Stimulated activated CD8-positive, alpha-beta memory T cell treated with anti-CD3 and anti-CD28 coated beads, Interleukin-4, amount 100 ng/mL, for 24 hours (primary cell): ENCODE results near the gene POU2F3.
"Not testable (repeated sequence)": the region's sequence is repeated elsewhere in the genome, so short reads cannot be mapped to it uniquely, and the experiment has no call there.

ENCODE experiments used
- DNase-seq: peaks from one replicate; pipeline ENCODE4 v3.0.0-alpha.2; 2020; ENCODE audit warnings: low read depth

POU2F3 gene

DNA sequence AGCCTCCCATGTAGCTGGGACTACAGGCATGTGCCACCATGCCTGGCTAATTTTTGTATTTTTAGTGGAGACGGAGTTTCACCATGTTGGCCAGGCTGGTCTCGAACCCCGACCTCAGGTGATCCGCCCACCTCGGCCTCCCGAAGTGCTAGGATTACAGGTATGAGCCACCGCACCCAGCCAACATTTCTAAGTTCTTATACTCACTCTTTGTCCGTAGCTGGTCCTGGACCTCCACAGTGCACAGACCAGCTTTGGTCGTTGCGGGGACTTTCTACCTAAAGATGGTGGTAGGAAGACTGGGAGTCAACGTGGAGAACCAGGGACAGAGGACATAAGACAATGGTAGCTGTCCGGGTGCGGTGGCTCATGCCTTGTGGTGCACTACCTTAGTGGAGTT is 13.4 kb downstream of the POU2F3 start:
- not testable (repeated sequence) for DNase-seq

DNA sequence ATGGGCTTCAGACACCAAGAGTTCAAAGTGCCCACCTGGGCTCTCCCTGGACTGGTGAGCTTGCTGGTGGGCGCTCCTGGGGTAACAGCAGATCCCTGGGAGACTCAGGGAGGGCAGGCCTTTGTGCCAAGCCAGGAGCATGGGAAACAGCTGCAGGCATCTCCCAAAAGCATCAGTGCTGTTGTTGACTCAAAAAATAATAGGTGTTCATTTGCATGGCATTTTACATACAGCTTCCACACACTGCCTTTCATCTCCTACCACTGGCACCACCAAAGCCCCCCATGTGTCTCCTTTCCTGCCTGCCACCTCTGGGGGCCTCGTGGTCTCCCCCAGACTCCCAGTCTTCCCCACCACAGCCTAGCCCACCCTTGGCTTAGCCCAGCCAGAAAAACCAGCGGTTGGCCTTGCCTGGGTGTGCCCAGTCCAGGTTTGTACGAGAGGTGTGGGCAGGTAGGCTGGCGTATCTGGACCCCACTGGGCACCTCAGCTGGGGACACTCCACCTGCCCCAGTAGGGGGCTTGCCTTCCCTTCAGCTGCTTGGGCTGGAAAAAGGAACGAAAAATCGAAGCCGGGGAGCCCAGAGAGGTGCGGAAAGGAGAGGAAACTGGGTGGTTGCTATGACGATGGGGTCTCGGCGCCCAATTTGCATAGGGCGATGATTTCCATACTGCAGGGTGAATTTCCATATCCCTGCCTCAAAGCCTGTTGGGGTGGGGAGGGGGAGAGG is 15.0 kb downstream of the POU2F3 start:
- no peak for DNase-seq

DNA sequence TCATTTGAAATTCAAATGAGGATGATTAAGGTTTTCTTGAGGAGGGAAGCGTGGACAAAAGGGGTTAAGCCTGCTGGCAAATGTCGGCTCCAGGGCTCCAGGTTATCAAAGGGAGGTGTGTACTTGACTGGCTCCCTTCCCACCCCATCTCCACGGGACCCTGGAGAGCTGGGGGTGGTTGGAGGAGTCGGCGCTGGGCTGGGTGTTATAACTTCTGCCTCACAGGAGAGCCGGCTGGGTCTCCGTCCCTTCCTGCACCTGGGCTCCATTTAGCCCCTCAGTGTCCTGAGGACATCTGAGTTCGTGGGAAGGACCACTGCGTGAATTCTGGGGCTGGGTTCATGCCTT is 15.6 kb downstream of the POU2F3 start:
- DNase-seq: no peak

DNA sequence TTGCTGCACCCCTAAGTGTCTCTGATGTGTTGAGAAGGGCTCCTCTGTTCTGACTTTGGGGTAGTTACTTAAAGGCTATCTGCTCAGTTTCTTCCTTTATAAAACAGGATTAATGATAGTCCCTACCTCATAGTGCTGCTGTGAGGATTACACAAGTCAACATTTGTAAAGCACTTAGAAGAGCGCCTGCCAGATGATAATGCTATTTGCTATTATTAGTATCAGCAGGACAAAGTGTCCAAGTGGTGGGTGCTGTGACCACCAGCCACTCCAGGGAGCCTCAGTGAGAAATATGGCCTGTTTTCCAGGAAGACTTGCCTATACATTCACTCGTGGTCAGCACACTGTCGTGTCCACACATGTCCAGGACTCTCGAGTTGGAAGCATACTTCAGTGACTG is 16.2 kb downstream of the POU2F3 start:
- DNase-seq: no peak

DNA sequence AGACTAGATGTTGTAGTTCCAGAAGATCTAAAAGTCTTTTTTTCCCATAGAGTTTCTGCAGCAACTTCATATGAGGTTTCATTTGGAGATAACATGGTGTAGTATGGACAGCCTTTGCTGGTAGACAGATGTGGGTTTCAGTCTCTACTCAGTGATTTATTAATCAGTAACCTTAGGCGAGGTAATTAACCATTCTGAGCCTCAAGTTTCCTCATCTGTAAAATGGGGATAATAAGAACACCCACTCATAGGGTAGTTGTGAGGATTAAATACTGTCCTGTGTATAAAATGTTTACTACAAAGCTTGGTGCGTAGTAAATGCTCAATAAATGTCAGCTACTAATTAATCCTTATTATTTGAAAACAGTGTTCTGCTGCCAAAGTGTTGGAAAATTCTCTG is 16.8 kb downstream of the POU2F3 start:
- no peak for DNase-seq

DNA sequence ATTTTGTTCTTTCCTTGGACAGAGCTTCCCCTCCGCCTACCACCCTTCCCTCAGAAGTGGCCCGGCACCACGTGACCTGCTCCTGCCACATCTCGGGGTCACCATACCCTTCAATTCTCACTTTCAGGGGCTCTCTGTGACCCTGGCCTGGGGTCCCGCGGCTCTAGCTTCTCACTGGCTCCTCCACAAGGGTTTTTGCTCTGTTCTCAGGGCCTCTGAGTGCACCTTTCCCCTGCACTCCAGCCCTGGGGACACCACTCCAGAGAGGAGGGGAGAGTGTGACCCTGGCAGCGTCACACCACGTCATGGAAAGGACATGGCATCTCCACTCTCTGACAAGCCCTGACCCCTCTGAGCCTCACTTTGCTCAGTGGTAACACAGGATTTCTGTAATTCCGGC is 17.4 kb downstream of the POU2F3 start:
- no peak for DNase-seq

DNA sequence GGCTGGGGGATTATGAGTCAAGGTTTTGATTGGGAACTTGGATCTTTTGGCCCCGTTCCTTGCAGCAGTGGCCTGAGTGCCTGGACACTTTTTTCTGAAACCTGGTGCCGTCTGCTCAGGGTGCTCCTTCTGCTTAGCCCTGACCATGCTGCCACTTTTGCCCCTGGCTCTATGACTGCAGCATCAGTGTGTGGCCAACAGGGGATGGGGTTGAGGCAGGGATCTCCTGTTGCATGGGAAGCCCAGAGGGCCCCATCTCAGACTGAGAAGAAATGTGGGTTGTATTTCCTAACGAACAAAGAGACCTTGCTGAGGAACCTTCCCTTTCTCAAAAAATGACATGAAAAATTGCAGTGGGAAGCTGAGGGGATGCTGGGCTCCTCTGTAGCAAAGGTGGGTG is 18.7 kb downstream of the POU2F3 start:
- DNase-seq: no peak

DNA sequence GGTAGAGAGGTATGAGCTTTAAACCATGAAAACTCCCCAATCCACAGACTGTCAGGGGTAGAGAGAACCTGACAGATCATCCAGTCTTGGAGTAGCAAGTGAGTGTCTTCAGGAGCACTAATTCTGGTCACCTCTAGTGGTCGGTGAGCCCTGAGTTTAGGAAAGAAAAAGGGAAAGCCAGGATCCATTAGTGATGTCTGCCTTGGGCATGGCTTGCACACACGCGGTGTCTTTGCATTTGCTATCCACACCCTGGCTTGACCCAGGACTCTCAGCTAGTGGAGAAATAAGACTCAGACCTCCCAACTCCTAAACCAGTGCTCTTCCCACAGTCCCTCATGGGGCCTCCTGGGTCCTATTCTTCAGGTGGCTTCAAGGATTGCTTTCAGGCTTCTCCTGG is 19.3 kb downstream of the POU2F3 start:
- no peak for DNase-seq

DNA sequence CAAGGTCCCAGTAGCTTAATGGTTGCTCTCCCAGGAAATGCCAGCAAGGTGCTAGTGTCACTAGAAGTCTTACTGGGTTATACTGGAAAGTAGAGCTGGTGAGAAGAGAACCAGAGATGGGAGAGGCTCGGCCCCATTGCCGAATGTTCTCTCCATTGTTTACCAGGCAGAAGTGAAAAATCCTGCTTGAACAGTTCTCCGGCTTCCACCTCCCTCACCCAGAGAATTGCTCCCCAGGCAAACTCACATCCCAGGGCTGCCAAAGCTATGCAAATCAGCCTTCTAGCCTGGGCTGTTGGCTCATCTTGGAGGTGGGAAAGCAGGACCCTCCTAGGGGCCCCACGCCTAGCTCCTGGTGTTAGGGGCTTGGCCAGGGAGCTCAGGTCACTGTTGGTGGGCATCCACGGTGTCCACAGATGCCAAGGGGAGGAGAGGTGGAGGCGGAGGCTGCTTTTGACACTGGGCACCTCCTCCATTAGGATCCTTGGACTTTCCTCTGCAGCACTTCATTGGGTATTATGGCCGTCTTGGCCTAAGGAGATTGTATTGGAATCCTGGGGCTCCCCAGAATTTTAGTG is 20.1 kb downstream of the POU2F3 start:
- DNase-seq: no peak

DNA sequence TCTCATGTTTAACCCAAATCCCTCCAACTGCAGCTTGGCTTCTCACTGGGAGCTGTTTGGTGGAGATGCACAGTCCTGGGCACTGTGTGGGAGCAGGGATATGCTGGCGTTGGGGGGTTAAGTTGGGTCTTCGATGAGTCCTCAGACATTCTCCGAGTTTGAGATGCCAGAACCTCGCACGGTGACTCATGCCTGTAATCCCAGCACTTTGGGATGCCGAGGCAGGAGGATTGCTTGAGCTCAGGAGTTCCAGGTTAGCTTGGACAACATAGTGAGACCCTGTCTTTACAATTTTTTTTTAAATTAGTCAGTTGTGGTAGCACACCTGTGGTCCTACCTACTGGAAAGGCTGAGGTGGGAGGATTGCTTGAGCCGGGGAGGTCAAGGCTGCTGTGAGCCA is 20.7 kb downstream of the POU2F3 start:
- DNase-seq: no peak

DNA sequence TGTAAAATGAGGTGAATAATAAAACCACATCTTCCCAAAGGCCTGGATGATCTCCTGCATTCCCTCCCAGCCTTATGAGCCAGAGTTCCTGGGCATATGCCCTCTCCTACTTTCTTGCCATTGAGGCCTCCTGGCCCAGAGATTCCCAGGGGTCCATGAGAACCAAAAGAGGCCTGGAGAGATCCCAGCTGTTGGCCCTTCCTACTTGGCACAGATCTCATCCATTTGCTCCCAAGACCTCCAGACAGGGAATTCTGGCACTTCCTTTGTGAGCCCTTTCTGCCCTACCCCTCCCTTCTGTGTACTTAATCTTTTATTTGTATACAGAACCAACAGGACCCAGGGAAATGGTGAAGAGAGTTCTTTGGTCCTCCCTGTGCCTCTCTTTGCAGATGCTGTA is 21.4 kb downstream of the POU2F3 start:
- DNase-seq: no peak

DNA sequence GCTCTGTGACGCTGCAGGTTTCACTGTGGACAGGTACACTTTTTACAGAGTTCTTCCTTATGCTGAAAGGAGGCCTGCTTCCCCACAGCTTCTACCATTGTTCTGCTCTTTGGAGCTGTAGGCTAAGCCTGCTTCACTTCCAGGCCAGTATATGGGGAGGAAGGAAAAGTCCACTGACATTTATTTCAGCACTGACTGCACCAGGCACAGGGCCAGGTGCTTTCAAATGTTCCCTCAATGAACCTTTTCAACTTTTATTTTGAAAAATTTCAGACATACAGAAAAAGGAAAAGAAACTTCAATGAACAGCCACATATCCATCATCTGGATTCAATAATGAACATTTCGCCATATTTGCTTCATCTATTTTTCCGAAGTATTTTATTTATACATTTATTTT is 22.0 kb downstream of the POU2F3 start:
- no peak for DNase-seq

DNA sequence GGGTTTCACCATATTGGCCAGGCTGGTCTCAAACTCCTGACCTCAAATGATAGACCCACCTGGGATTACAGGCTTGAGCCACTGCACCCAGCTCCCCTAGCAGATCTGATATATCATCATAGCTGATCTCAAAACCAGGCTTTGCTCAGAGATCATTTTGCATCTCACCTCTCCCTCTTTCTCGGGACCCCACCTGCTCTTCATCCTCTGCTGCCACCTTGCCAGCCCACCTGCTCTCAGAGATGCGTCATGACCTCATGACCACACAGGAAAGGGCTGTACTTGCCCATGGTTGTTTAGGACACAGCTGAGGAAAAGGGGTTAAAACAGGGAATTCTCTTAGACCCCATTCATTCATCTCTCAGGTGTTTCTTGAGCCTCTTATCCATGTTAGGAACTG is 27.4 kb downstream of the POU2F3 start:
- DNase-seq: no peak

DNA sequence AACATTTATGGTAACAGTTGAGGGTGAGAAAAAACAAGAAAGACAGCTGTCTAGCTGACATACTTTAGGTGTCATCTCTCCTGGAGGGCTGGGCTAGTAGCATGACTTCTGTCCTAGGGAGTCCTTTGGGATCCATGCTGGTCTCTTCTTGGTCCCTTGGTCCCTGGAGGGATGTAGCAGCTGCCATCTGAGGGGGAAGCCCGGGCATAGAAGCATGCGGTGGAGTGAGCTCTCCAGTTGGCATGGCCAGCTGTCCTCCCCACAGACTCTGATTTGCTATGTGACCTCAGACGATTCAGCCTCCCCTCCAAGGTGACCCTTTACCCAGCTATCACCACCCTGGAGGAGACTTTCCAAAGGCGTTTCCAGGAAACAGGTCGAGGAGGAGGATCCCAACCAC is 28.7 kb downstream of the POU2F3 start:
- no peak for DNase-seq

DNA sequence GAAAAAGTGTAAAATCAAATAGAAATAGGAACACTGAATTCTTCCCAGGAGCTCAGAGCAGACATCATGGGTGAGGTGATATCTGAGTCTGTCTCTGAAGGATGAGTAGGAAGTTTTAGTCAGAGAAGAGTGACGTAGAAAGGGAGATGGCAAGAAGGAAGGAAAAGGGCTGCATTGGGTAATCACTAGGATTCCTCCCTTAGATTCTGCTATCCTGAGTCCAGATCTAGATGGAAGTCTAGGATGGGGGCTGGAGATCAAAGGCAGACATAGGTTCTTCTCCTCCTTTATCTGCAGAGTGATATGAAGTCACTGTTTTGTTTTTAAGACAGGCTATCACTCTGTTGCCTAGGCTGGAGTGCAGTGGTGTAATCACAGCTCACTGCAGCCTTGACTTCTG is 30.4 kb downstream of the POU2F3 start:
- no peak for DNase-seq

DNA sequence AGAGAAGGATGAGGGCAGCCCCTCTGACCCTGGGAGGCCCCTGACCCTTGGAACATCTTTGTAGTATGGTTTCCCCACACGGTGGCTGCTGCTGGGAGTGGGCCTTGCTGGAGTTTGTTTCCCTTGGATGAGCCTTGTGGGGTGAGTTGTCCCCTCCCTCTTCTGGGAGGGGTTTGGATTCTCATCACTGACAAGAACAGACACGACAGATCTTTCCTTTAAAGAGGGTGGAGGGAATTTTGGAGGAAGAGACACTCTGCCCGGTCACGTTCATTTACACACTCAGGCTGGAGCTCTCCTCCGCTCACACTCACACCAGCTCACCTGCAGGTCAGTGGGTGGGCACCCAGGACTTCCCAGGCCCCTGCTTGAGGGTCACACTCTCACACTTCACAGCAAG is 31.7 kb downstream of the POU2F3 start:
- DNase-seq: no peak

DNA sequence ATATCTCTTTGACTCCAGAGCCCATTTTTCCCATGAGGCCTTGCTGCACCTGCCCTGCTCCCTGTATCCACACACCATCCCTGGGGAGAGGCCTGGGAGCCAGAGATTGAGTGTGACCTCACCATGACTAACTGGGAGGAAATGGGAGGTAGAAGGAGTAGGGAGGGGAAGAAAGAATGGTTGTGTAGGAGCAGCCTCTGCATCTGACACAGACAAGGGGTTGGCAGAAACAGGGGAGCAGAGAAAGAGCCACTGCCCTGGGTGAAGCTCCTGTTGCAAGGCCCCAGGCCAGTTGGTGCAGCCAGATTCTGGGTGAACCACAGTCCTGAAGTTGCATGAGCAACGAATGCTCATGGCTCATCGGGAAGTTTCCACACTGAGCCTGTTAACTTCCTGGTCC is 32.4 kb downstream of the POU2F3 start:
- no peak for DNase-seq

DNA sequence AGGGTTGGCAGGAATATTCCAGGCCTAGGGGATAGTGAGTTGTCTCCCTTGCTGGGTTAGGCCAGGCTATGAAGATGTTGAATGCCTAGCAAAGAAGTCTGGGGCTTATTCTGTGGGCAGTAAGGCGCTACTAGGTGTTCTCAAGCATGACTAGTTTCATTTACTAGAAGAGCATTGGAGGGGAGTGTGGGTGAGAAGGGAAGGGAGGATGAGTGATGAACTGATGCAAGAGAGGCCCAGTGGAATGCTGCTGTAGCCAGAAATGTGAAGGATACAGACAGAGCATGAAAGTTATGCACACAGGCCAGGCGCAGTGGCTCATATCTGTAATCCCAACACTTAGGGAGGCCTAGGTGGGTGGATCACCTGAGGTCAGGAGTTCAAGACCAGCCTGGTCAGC is 33.5 kb downstream of the POU2F3 start:
- no peak for DNase-seq

DNA sequence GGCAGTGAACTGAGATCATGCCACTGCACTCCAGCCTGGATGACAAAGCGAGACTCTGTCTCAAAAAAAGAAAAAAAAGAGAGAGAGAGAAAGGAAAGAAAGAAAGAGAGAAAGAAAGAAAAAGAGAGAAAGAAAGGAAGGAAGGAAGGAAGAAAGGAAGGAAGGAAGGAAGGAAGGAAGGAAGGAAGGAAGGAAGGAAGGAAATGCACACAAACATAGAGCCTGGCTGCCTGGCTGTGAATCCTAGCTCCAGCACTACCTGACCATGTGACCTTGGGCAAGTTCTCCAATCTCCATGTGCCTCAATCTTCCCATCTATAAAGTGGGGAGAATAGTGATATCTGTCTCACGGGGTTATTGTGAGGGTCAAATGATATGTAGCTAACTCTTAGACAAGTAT is 34.0 kb downstream of the POU2F3 start:
- DNase-seq: not testable (repeated sequence)

DNA sequence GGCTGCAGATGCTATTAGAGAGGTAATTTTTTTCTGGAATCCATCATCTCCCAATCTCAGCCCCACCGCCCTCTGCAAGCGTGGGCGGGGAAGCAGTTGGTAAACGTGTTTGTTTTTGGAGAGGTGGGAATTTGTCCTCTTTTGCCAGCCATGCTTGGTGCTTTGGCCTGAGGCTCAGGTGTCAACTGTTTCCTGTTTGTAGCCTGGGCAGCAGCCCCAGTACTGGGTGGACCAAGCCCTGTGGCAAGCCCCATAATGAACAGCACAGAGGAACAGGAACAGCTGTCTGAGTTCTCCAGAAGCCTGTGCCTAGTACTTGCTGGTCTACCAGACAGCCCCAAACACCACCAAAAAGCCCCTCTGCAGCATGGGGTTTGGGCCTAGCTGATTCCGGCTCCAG is 39.6 kb downstream of the POU2F3 start:
- DNase-seq: no peak

DNA sequence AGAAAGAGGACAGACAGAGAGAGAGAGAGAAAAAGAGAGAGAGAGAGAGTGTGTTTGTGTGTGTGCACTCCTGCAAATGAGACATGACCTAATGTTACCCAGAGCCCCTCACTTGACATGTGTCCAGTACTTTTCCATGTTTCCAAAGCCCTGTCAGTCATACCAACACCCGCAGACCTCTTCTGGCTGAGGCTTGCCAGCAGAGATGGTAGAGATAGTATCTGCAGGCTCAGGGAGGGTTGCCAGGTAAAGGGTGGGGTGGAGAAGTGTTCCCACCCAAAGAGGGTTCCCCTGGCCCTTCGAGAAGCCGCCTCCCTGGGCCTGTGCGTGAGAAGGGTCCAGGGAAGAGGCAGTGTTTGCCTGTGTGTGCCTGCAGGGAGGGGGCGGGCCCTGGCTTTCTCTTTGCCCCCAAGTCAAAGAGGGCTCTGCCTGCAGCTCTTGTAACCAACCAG is 40.7 kb downstream of the POU2F3 start:
- no peak for DNase-seq

DNA sequence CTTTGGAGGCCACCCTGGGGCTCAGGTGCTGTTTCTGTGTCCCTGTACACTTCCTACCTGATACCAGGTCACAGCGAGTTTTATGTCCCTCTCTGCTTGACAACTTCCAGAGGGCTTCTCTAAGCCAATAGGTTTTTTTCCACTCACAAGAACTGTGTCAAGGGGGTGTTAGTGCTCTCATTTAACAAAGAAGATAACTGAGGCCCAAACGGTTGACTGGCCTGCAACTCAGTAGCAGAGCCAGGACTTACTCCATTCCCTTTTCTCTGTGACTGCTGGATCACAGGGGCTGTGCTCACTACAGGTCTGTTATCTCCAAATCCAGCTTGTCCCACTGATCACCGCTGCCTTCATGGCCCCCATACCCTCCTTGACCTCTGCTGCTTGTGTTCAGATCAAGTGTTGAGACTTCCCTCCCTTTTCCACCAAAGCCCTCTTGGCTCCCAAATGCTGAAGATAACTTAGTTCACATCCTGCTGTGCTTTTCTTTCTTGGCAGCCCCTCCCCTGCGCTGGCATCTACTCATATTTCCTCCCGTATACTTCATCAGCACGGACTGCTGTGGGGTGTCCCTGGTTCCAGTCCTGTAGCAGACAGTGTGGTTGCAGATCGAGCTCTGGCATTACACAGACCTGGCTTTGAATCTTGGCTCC is 41.3 kb downstream of the POU2F3 start:
- no peak for DNase-seq

DNA sequence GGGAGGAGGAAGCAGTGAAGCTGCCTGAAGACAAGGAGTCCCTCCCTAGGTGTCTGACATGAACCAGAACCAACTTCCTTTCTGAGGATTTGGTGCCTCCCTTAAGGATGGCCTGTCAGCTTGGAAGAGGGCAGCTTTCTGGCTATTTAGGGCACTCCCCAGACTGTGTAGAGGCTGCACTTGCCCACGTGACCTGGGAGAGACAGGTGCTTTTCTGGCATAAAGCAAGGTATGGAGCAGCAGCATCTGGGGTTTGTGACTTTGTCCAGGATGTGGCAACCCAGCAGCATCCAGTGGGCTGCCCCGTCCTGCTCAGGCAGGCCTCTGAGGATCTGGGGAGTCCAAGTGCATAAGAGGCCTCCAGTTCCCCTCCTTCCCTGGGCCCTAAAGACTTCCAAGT is 43.2 kb downstream of the POU2F3 start:
- no peak for DNase-seq

DNA sequence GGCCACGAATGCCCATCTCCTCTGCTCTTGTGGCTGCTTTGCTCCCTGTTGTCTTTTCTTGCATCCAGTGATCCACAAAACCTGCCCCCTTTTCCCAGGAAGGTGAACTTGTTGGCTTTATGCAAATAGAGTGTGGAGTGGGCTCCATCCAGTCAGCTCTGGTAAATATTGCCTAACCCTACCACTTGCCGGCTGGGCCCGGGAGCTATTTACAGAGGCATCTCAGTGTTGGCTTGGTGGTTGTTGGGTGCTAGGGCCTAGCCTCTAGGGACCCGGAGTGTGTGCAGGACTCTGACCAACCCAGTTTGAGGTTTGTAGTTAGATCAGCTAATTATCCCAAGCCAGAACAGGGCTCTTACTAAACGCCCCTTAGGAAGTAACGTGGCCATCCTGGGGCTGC is 44.3 kb downstream of the POU2F3 start:
- DNase-seq: no peak
